ENCODE data around the gene FSTL1.
"Not testable (repeated sequence)": the region's sequence is repeated elsewhere in the genome, so short reads cannot be mapped to it uniquely, and the experiment has no call there.

FSTL1 gene

DNA sequence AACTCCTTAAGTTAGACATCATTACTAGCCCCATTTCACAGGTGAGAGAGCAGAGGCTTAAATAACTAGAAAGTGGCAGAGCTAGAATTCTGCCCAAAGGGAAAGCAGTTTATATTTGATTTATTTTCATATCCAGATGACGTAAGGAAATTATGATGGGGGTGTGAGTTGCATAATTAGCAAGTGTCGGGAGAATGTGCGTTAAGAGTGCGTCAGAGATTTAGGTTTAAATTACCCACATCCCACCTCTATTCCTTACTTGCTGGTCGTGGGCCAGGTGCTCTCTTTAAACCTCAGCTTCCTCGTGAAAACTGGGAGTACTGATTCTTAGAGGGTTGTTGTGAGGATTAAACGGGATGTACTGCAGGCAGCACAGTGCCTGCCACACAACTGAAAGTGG is 32.3 kb downstream of the FSTL1 start:
- no peak for DNase-seq (ENCODE audit: low spot score)

DNA sequence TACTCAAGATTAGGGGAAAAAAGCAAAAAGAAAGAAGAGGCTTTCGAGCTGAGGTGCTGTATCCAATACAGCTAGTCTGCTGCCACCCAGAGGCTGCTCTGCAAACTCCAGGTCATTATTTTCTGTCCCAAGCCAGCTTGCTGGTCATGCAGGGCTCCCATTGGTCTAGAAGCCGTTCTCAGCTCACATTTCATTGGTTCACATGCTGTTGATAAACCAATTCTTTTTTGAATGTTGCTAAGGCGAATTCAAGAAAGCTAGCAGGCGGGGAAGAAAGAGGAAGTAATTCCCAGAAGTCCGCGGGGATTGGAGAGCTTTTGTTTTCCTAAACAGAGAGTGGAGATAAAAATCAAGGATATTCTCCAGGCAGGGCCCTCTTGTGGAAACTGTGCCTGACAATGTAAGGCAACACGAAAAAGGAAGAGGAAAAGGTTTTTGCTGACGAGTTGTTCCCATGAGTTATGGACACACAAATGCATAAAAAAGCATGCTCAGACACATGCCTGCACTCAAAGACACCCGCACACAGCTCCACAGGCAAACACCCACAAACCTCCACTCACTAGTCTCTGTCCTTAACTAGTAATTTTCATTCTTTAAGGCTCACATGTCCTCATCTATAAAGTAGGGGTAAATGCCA is 33.4 kb downstream of the FSTL1 start:
- DNase-seq (ENCODE audit: low spot score): peak; percentile 95

- DNase-seq (ENCODE audit: low spot score): no peak
Observed at GRCh38 chr3:120416868-120417267, 33.9 kb downstream of the FSTL1 start.

DNA sequence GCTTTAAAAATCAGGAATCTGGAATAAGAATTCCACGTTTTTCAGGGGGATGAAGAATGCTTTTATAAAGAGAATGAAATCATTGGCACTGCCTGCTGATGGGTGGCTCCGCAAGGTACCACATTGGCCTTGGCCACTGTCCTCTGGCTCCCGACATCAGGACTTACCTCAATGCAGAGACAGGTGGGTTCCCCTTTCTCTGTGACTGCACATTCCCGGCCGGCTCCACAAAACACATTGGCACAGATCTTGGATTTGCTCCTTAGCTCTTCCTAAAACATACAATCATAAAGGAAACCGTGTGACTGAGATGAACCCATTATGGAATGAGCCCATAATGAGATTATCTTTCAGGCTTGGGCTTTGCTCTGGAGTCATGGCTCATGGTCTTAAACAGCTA is 35.0 kb downstream of the FSTL1 start:
- no peak for DNase-seq (ENCODE audit: low spot score)

DNA sequence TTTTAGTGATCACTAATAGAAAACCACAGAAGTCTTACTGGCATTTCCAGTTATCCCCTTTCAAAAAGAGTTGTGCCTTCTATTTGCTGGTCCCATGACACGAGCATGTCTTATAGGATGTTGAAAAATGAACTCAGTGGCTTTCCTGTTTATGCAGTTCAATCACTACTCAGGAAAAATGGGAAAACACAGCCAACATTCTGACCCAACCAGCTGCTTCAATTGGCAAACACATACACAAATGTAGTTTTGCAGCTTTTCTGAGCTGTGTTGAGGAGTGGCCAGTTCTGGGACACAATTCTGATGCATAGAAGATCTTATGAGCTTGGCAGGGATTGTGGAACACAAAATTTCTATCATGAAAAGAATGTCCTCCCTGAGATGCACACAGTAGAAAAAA is 40.3 kb downstream of the FSTL1 start:
- DNase-seq (ENCODE audit: low spot score): no peak

DNA sequence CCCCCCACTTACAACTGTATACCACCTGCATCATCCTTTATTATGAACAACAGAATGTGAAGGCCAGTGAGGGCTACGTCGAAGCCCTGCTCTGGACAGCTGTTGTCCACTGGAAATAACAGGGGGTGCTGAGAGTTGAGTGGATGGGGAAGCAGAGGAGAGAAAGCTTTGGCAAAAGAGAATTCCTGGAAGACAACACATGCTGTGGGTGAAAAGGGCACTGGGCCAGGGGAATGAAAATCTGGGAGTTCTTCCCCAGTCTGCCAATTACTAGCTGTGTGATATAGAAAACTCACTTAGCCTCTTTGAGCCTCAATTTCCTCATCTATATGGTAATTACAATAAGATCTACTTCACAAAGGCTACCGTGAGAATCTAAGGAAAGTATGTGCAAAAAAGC is 40.7 kb downstream of the FSTL1 start:
- no peak for DNase-seq (ENCODE audit: low spot score)

DNA sequence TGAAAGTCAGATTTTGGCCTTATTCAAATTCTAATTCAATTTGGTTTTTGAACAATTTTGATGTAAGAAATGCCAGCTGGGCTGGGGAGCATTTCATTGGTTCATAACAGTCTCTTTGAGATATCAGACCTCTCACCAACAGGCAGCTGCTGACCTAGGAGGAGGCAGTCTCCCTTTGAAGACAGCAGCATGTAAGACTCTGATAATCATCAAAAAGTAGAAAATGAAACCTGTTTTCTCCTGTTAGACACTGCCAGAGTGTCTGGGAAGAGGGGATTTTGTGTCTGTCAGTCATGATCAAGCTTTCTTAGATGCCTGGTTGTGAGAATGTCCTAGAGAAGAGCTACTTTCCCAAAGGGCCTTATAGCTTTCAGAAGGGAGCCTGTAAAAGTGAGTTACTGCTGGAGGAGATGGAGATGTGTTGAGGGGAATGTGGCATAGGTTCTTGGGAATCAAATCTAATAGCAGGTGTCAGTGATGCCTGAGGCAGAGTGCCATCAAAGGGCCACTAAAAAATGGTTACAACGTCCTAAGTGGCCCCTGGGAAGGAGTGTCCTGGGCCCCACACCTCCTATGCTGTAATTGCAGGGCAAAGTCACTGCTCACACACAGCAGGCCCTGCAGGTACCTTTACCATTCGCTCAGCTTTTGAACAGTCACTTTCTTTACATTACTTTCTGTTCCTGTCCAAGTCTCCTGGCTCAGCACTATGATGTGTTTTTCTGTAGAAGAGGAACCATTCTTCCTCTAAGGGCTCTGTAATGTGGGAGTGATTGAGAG is 43.1 kb downstream of the FSTL1 start:
- no peak for DNase-seq (ENCODE audit: low spot score)

DNA sequence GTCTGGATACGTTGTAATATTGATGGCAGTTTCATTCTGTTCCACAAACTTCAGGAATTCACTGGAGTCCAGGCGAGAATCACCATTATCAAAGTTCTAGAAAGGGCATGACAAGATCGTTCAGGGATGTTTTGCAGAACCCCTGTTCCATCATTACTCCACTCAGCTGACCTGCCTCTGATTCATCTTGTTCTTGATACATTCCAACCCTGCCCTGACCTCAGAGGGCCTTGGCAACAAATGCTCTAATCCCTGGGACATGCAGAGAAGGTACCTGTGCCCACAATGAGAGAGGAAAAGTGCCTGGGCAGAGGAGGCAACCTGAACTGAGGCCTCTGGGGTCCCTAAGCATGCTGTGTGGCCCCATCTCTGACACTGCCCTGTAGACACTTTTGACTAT is 45.9 kb downstream of the FSTL1 start:
- DNase-seq (ENCODE audit: low spot score): no peak

GRCh38 chr3:120402257-120402656 is 48.5 kb downstream of the FSTL1 start:
- no peak for DNase-seq (ENCODE audit: low spot score)

DNA sequence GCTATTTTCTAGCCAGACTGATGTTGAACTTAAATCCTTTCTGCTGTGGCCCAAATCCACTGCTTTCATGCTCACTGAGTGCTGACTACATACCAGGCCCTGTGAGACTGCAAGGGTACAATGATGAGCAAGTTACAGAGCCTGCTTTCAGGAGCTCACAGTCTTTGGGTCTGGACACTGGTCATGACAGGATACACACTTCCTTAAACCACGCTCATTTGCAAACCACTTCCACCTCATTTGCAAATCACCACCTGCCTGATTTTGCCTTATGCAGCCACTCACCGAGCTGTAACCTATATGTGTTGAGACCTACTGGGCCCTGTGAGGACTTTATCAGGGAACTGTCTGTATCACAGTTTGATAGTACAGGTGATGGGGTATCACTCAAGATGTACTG is 51.4 kb downstream of the FSTL1 start:
- DNase-seq (ENCODE audit: low spot score): no peak

DNA sequence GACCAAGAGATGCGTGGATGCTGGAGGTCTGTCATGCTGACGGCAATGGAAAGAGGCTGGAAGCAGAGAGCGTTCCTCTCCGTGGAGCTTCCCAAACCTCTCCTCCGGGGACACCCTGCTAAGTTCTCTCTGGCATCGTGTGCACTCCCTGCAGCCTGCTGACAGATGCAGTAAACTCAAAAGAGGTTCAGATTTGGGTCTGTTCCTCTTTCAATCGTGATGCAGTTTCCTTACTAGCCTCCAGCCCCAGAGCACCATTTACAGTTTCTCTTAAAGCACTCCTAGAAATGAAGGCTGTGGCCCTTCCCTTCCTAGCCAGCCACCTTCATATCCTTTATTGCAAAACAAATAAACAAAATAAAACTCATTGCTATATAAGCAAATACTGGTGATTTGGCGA is 54.3 kb downstream of the FSTL1 start:
- no peak for DNase-seq (ENCODE audit: low spot score)

DNA sequence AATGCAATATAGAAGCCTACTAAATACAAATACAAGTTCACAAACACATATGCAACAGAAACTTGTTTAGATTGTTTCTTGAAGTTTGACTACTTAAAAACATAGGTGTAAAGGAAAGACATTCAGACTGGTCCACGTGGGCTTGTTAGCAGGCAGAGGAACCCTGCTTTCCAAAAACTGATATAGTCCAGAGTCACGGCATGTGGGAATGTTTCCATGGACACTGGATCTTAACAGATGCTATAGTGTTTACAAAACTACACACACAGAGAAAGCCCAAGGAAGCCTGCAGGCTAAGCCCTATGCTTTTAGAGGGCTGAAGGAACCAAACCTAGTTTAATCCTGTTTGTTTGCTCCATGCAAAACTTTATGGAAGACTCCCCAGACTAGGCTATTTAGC is 56.4 kb downstream of the FSTL1 start:
- DNase-seq (ENCODE audit: low spot score): no peak

DNA sequence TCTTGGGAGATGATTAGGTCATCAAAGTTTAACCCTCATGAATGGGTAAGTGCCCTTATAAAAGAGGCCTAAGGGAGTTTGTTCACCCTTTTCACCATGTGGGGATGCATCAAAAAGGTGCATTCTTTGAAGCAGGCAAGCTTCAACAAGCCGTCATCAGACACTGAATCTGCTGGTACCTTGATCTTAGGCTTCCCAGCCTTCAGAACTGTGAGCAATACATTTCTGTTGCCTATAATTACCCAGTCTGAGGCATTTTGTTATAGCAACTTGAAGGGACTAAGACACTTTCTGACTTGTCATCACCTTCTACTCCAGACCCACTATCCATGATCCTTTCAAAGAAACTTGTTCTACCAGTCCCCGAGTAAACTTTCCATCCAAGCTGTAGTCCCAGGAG is 57.0 kb downstream of the FSTL1 start:
- DNase-seq (ENCODE audit: low spot score): no peak

DNA sequence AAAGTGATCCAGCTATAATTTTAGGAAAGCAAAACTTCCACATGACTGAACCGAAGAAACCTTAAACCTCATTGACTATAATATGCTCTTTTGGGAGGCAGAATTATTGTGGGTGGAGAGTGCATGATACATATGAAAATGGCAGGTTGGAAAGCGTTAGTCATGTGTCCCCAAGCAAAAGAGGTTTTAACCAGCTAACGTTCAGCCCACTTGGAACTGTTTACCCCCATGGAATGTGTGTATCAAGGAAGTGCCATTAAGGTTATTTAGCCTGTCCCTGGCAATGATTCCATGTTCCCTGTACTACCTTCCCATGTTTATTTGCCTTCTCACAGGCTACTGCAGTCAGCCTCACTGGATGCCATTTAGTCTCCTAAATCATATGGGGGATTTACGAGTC is 57.5 kb downstream of the FSTL1 start:
- DNase-seq (ENCODE audit: low spot score): no peak

DNA sequence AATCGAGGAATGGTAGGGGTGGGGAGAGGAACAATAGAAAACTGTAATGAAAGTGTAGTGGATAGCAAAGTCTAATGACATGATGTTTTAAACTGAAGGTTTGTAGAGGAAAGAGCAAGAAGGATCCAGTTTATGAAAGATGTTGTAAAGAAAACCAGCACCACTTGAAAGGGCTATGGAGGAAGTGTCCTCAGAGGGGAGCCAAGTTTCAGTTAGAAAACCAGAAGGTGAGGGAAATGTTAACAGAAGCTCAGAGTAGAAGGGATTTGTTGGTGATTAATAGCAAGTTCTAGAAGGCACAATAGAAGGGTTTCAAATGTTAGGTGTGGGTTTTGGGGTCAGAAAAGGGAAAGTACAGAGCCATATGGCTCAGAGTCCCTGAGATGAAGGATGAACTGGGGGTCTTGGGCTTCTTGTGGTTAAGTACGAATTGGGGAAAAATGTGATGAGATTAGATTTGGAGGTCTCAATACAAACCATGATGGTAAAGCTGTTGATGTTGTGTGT is 67.8 kb downstream of the FSTL1 start:
- no peak for DNase-seq (ENCODE audit: low spot score)

DNA sequence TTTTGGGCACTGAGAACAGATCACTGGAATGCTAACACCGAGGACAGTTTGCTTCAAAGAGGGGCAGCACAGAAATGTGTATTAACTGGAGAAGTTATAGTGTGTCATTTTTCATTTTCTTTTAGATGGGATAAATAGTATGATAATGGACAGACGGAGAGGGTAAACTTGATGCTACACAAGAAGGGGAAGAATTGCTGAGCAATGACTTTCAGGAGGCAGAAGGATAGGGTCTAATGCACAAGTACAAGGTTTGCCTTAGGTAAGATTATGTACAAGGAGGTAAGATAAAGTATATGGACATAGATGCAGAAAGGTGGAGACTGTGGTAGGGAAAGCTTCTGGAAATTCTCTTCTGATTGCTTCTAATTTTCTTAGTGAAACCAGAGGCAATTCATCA is 69.3 kb downstream of the FSTL1 start:
- no peak for DNase-seq (ENCODE audit: low spot score)

DNA sequence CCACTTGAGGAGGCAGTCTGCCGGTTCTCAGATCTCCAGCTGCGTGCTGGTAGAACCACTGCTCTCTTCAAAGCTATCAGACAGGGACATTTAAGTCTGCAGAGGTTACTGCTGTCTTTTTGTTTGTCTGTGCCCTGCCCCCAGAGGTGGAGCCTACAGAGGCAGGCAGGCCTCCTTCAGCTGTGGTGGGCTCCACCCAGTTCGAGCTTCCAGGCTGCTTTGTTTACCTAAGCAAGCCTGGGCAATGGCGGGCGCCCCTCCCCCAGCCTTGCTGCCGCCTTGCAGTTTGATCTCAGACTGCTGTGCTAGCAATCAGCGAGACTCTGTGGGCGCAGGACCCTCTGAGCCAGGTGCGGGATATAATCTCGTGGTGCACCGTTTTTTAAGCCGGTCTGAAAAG is 72.8 kb downstream of the FSTL1 start:
- not testable (repeated sequence) for DNase-seq (ENCODE audit: low spot score)

DNA sequence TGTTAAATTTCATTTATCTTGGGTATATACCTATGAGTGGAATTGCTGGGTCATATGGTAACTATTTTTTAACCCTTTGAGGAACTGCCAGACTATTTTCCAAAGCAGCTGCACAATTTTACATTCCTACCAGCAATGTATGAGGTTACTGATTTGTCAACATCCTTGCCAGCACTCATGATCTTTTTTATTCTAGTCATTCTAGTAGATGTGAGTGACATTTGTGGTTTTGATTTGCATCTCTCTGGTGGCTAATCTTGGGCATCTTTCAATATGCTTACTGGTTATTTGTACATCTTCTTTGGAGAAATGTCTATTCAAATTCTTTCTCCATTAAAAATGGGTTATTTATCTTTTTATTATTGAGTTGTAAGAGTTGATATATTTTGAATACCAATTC is 80.3 kb downstream of the FSTL1 start:
- no peak for DNase-seq (ENCODE audit: low spot score)

DNA sequence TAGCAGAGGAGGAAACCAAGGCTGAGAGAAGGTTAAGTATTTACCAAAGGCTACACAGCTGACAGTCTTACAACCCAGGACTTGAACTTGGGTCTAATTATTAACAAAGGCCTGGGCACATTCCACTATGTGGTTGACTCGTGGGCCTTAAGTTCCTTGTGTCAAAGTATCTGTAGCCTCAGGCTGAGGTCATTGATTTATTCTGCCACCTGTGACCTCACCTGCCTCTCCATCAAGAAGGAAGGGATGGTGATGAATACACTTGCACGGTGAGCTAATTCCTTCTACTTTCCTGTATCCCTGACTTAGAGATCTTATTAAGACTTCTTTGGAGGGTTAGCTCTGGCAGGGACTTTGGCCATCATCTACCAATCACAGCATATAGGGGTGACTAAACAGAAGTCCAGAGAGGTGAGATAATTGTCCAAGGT is 81.7 kb downstream of the FSTL1 start:
- no peak for DNase-seq (ENCODE audit: low spot score)

DNA sequence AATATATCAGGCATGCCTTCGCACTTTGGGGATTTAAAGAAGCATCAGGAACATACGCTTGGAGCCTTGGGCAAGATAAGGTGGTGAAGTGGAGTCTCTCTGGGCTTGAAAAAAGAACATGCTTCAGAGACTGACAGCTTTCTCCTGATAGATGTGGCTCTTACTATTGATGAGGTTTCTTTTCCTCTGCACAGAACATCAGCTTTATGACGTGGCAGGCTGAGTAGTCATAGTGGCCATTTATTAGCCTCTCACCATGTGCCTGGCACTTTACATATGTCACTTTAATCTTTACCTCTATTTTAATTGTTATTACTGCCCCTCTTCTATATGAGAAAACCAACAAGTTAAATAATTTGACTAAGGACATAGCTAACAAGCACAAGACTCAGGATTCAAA is 82.6 kb downstream of the FSTL1 start:
- DNase-seq (ENCODE audit: low spot score): no peak

DNA sequence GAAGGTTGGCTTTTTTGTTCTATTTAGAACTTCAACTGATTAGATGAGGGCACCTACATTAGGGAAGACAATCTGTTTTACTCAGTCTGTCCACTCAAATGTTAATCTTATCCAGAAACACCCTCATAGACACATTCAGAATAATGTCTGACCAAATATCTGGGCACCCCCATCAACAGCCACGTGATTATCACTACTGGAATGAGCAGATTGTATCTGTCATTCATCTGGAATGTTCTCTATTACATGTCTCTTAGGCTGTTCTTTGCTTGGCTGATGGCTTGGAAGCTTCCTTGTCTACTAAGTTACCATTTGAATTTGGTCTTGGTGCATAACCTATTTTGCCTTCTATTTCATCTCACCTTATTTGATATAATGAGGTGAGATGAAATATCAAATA is 86.0 kb downstream of the FSTL1 start:
- no peak for DNase-seq (ENCODE audit: low spot score)

DNA sequence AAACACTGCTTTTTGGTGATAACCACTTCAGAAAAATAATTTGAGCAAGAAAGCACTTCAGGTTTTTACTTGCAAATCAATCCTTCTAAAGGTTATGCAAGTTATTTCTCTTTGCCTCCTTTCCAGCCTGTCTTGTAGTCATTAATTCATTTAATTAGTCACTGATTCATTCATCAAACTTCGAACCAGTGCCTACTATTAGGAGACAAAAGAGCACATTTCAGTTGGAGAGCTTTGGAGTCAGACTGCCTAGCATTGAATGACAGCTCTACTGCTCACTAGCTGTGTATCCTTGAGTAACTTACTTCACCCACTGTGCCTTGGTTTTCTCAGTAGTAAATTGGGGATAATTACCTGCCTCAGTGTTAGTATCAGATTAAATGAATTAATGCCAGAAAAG is 86.7 kb downstream of the FSTL1 start:
- DNase-seq (ENCODE audit: low spot score): no peak

DNA sequence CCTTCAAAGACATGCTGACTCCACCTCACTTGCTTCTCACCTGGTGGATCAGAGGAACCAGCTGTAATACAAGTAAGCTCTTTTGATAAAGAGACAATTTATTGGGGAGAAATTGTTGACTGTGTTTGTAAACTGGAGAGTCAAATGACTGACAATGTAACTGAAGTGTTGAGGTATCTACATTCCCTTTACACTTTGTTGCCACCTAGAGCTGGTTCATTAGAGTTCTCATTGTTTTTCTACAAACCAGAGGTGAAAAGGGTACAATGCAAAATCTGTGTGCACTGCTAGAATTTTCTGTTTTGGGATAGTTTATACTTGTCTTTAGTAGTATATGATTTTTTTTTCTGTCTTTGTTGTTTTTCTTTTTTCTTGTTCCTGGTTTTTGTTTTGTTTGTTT is 93.0 kb downstream of the FSTL1 start:
- no peak for DNase-seq (ENCODE audit: low spot score)

DNA sequence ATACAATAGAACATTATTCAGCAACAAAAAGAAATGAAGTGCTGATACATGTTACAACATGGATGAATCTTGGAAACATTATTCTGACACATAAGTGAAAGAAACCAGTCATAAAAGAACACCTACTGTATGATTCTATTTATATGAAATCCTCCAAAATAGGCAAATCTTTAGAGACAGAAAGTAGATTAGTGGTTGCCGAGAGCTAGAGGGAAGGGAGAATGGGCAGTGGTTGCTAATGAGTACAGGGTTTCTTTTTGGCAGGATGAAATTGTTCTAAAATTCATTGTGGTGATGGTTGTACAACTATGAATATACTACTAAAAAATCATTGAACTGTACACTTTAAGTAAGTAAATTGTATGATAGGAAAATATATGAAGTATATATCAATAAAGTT is 95.3 kb downstream of the FSTL1 start:
- DNase-seq (ENCODE audit: low spot score): no peak
